Neural progenitor cell (in vitro differentiated cells): ENCODE data around the gene CDC42EP4. TPM values are rescaled to one million over a fixed set of nuclear protein-coding genes. Genes with fewer than 3 reads are reported as not detected.
"Not testable (repeated sequence)": the region's sequence is repeated elsewhere in the genome, so short reads cannot be mapped to it uniquely, and the experiment has no call there.

ENCODE experiments used
- DNase-seq: peaks from one replicate; pipeline ENCODE4 v3.0.0-alpha.2; 2016; ENCODE audit warnings: low spot score
- H2AFZ ChIP-seq: fragments of 200-600 bp; sonication (generic); replicated peaks from 2 replicates; pipeline ENCODE4 v1.6.1; 2016; ENCODE audit warnings: antibody characterized with exemption
- H3F3A ChIP-seq: fragments of 200-600 bp; sonication (generic); 2 replicates; pipeline ENCODE4 v1.6.1; 2016; ENCODE audit warnings: antibody characterized with exemption, low read depth
- H3K27ac ChIP-seq: fragments of 200-600 bp; sonication (generic); 2 replicates; pipeline ENCODE4 v1.5.1; 2016; ENCODE audit warnings: mild to moderate bottlenecking
- H3K27me3 ChIP-seq: fragments of 200-600 bp; sonication (generic); 2 replicates; pipeline ENCODE4 v1.6.1; 2016; ENCODE audit warnings: mild to moderate bottlenecking, moderate library complexity
- H3K36me3 ChIP-seq: fragments of 200-600 bp; sonication (generic); 2 replicates; pipeline ENCODE4 v1.5.1; 2016
- H3K4me1 ChIP-seq: fragments of 200-600 bp; sonication (generic); 2 replicates; pipeline ENCODE4 v1.6.1; 2016; ENCODE audit warnings: mixed run types
- H3K4me2 ChIP-seq: fragments of 200-600 bp; sonication (generic); 2 replicates; pipeline ENCODE4 v1.6.1; 2016
- H3K4me3 ChIP-seq: fragments of 200-600 bp; sonication (generic); 2 replicates; pipeline ENCODE4 v1.5.1; 2016
- H3K79me2 ChIP-seq: fragments of 200-600 bp; sonication (generic); 2 replicates; pipeline ENCODE4 v1.6.1; 2016; ENCODE audit warnings: low read depth
- H3K9ac ChIP-seq: fragments of 200-600 bp; sonication (generic); 2 replicates; pipeline ENCODE4 v1.6.1; 2016
- H3K9me3 ChIP-seq: fragments of 200-600 bp; sonication (generic); 2 replicates; pipeline ENCODE4 v1.5.1; 2016; ENCODE audit warnings: low read depth
- H4K20me1 ChIP-seq: fragments of 200-600 bp; sonication (generic); 2 replicates; pipeline ENCODE4 v1.6.1; 2016; ENCODE audit warnings: low read depth
- H3K27ac Mint-ChIP-seq: 3 replicates; pipeline ENCODE4 v1.8.0; 2021; ENCODE audit warnings: mixed read lengths
- H3K27me3 Mint-ChIP-seq: 2 replicates; pipeline ENCODE4 v1.8.0; 2022; ENCODE audit warnings: low read depth, mild to moderate bottlenecking, inconsistent platforms, moderate library complexity, mixed read lengths; ENCODE audit not compliant: insufficient read depth
- H3K36me3 Mint-ChIP-seq: 3 replicates; pipeline ENCODE4 v1.8.0; 2021; ENCODE audit warnings: mixed read lengths
- H3K4me1 Mint-ChIP-seq: 3 replicates; pipeline ENCODE4 v1.8.0; 2021; ENCODE audit warnings: mixed read lengths
- H3K4me3 Mint-ChIP-seq: 3 replicates; pipeline ENCODE4 v1.8.0; 2021; ENCODE audit warnings: mild to moderate bottlenecking, moderate library complexity, mixed read lengths
- H3K9me3 Mint-ChIP-seq: 3 replicates; pipeline ENCODE4 v1.8.0; 2020; ENCODE audit warnings: mixed read lengths
- EZH2 ChIP-seq: fragments of 200-600 bp; sonication (generic); IDR thresholded peaks from 2 replicates; pipeline ENCODE4 v1.6.1; 2017; ENCODE audit warnings: antibody characterized with exemption, mild to moderate bottlenecking, moderate library complexity
- EZH2phosphoT487 ChIP-seq: fragments of 200-600 bp; sonication (generic); IDR thresholded peaks from 2 replicates; pipeline ENCODE4 v1.6.1; 2017; ENCODE audit warnings: antibody characterized with exemption
- total RNA-seq: library from RNA; depleted of rRNA; stranded (reverse); fragments of >200 nt; gene quantifications from 2 replicates; pipeline ENCODE4 v1.2.3, GENCODE V29; 2015; ENCODE audit warnings: low replicate concordance
- TF ChIP-seq, protein P1 (sequence below): fragments of 200-600 bp; sonication (generic); IDR thresholded peaks from 2 replicates; pipeline ENCODE4 v1.5.1; 2017; ENCODE audit warnings: antibody characterized with exemption, mild to moderate bottlenecking

Gene CDC42EP4
- total RNA-seq, 1 donor from 2014 or later = 10.8 TPM

- Histone ChIP-seq H3K4me3 (no peak overlapping the region), H3K9ac (no peak overlapping the region), H3K79me2 (peaks cover 14% of the 10 kb centered on the region), H3K4me1 (peaks cover 29% of the 10 kb centered on the region), H3K4me2 (no peak overlapping the region), H3K27ac (no peak overlapping the region), H3K27me3 (peaks cover 14% of the 10 kb centered on the region), H3K36me3 (no peaks in the 10 kb centered on the region), H2AFZ (no peak overlapping the region), H4K20me1 (peaks cover 14% of the 10 kb centered on the region), H3K9me3 (no peaks in the 10 kb centered on the region), H3F3A (peaks cover 39% of the 10 kb centered on the region)
- peaks cover 13% of the 10 kb centered on the region for H3K27me3 Mint-ChIP-seq
- H3K9me3 Mint-ChIP-seq = no peaks in the 10 kb centered on the region
- DNase-seq = no peak
- TF ChIP-seq, protein P1, sequence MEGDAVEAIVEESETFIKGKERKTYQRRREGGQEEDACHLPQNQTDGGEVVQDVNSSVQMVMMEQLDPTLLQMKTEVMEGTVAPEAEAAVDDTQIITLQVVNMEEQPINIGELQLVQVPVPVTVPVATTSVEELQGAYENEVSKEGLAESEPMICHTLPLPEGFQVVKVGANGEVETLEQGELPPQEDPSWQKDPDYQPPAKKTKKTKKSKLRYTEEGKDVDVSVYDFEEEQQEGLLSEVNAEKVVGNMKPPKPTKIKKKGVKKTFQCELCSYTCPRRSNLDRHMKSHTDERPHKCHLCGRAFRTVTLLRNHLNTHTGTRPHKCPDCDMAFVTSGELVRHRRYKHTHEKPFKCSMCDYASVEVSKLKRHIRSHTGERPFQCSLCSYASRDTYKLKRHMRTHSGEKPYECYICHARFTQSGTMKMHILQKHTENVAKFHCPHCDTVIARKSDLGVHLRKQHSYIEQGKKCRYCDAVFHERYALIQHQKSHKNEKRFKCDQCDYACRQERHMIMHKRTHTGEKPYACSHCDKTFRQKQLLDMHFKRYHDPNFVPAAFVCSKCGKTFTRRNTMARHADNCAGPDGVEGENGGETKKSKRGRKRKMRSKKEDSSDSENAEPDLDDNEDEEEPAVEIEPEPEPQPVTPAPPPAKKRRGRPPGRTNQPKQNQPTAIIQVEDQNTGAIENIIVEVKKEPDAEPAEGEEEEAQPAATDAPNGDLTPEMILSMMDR = no peak
- TF ChIP-seq EZH2phosphoT487 = no peak
- TF ChIP-seq EZH2 = no peak
- no peaks in the 10 kb centered on the region for H3K36me3 Mint-ChIP-seq
- H3K4me3 Mint-ChIP-seq = peak overlapping the region; percentile 2
- H3K4me1 Mint-ChIP-seq = peaks cover 31% of the 10 kb centered on the region
- H3K27ac Mint-ChIP-seq = no peak overlapping the region
These were observed 1.8 kb upstream of the CDC42EP4 start for GRCh38 chr17:73313526-73314127.

- H3K4me1 Mint-ChIP-seq = peaks cover 34% of the 10 kb centered on the region
- Histone ChIP-seq H3K4me2 (peak overlapping the region; percentile 100), H2AFZ (peak overlapping the region; percentile 75), H4K20me1 (peaks cover 22% of the 10 kb centered on the region), H3F3A (peaks cover 35% of the 10 kb centered on the region), H3K4me1 (peaks cover 29% of the 10 kb centered on the region), H3K4me3 (peak overlapping the region; percentile 77), H3K79me2 (peaks cover 22% of the 10 kb centered on the region), H3K27me3 (peaks cover 14% of the 10 kb centered on the region)
- H3K27ac Mint-ChIP-seq, H3K9me3 Mint-ChIP-seq, H3K27ac ChIP-seq, H3K9me3 ChIP-seq, H3K36me3 ChIP-seq, DNase-seq, H3K36me3 Mint-ChIP-seq, H3K9ac ChIP-seq: not testable (repeated sequence)
- H3K4me3 Mint-ChIP-seq = peak overlapping the region; percentile 98
- H3K27me3 Mint-ChIP-seq = peaks cover 11% of the 10 kb centered on the region
These were observed 1.1 kb upstream of the CDC42EP4 start for GRCh38 chr17:73312887-73313286.

- Mint-ChIP-seq H3K4me3 (peak overlapping the region; percentile 98), H3K27me3 (peaks cover 8% of the 10 kb centered on the region), H3K36me3 (peaks cover 2% of the 10 kb centered on the region), H3K4me1 (peaks cover 29% of the 10 kb centered on the region), H3K27ac (peak overlapping the region; percentile 90), H3K9me3 (no peaks in the 10 kb centered on the region)
- no peak for TF ChIP-seq EZH2
- TF ChIP-seq, protein P1 = no peak
- TF ChIP-seq EZH2phosphoT487 = no peak
- no peak for DNase-seq
- Histone ChIP-seq H3K27me3 (peaks cover 14% of the 10 kb centered on the region), H4K20me1 (peaks cover 30% of the 10 kb centered on the region), H3K79me2 (peaks cover 35% of the 10 kb centered on the region), H3K9ac (peak overlapping the region; percentile 38), H3K27ac (no peak overlapping the region), H3K4me3 (peak overlapping the region; percentile 77), H3K4me1 (peaks cover 27% of the 10 kb centered on the region), H3K9me3 (no peaks in the 10 kb centered on the region), H3K4me2 (peak overlapping the region; percentile 100), H2AFZ (no peak overlapping the region), H3K36me3 (no peaks in the 10 kb centered on the region), H3F3A (peaks cover 37% of the 10 kb centered on the region)
These were observed 397 bp downstream of the CDC42EP4 start for GRCh38 chr17:73311428-73311780.
